Keratinocyte (primary cell): Measurements from ENCODE around the gene CACNA1C. TPM values are rescaled to one million over a fixed set of nuclear protein-coding genes. Genes with fewer than 3 reads are reported as not detected.
A peak's percentile ranks its signal among the peaks of the same experiment; 100 is the strongest.

Source experiments
- DNase-seq: peaks from one replicate; pipeline ENCODE4 v3.0.0-alpha.2; 2011; ENCODE audit warnings: low read depth, missing footprints, low spot score
- FAIRE-seq: peaks from 2 replicates; lab custom pipeline; 2011; peaks lifted over from hg19 to GRCh38; lab: Jason Lieb, UNC
- H2AFZ ChIP-seq: 2 replicates; pipeline ENCODE4 v1.6.0; 2012; ENCODE audit warnings: low read length, control low read depth, inconsistent platforms; ENCODE audit not compliant: control insufficient read depth
- H3K27ac ChIP-seq: 2 replicates; pipeline ENCODE4 v1.5.1; 2011; ENCODE audit warnings: low read length; ENCODE audit not compliant: control insufficient read depth, insufficient read depth
- H3K27me3 ChIP-seq: 3 replicates; pipeline ENCODE4 v1.6.0; 2011; ENCODE audit warnings: low read length; ENCODE audit not compliant: control insufficient read depth, insufficient read depth; ENCODE audit errors: extremely low read depth
- H3K36me3 ChIP-seq, 2 experiments: 2 replicates in 1 of 2; 3 replicates in 1 of 2; pipeline ENCODE4 v1.5.1; 2011; ENCODE audit warnings: low read length in 2 of 2, mild to moderate bottlenecking in 1 of 2; ENCODE audit not compliant: control insufficient read depth in 2 of 2, insufficient read depth in 2 of 2; ENCODE audit errors: extremely low read depth in 1 of 2
- H3K4me1 ChIP-seq: 3 replicates; pipeline ENCODE4 v1.5.1; 2011; ENCODE audit warnings: low read length; ENCODE audit not compliant: control insufficient read depth, insufficient read depth; ENCODE audit errors: extremely low read depth
- H3K4me2 ChIP-seq: 3 replicates; pipeline ENCODE4 v1.6.0; 2011; ENCODE audit warnings: low read depth, low read length; ENCODE audit not compliant: control insufficient read depth, insufficient read depth; ENCODE audit errors: extremely low read depth
- H3K4me3 ChIP-seq, 3 experiments: fragments of 200-600 bp in 1 of 3; sonication (generic) in 1 of 3; 2 replicates in 2 of 3; 3 replicates in 1 of 3; pipeline ENCODE4 v1.5.1; 2011 to 2016; ENCODE audit warnings: low read length in 3 of 3, mild to moderate bottlenecking in 3 of 3, control low read depth in 2 of 3, inconsistent platforms in 1 of 3, low read depth in 1 of 3, mixed read lengths in 1 of 3, mixed run types in 1 of 3, moderate library complexity in 1 of 3; ENCODE audit not compliant: control insufficient read depth in 2 of 3, insufficient read depth in 2 of 3; ENCODE audit errors: extremely low read depth in 1 of 3
- H3K79me2 ChIP-seq: 2 replicates; pipeline ENCODE4 v1.6.0; 2012; ENCODE audit warnings: low read length; ENCODE audit not compliant: control insufficient read depth, insufficient read depth
- H3K9ac ChIP-seq: 3 replicates; pipeline ENCODE4 v1.6.0; 2011; ENCODE audit warnings: low read length; ENCODE audit not compliant: control insufficient read depth, insufficient read depth; ENCODE audit errors: extremely low read depth
- H3K9me1 ChIP-seq: 3 replicates; pipeline ENCODE4 v1.6.0; 2011; ENCODE audit warnings: low read length; ENCODE audit not compliant: control insufficient read depth, insufficient read depth; ENCODE audit errors: extremely low read depth
- H3K9me3 ChIP-seq: 2 replicates; pipeline ENCODE4 v1.5.1; 2012; ENCODE audit warnings: low read depth, low read length; ENCODE audit not compliant: control insufficient read depth
- H4K20me1 ChIP-seq: 3 replicates; pipeline ENCODE4 v1.6.0; 2011; ENCODE audit warnings: low read length; ENCODE audit not compliant: control insufficient read depth, insufficient read depth; ENCODE audit errors: extremely low read depth
- EZH2 ChIP-seq: IDR thresholded peaks from one replicate; pipeline ENCODE4 v1.6.1; 2012; ENCODE audit warnings: inconsistent platforms, mild to moderate bottlenecking, low read length, moderate library complexity
- dilution Hi-C: fragments of 300-500 bp; cut with MboI; formaldehyde crosslinking; loops from one replicate; pipeline ENCODE4 v1.7.0; 2020; ENCODE audit warnings: low sequenced_read_pairs; ENCODE audit not compliant: extremely low pct_ligation_motif_present
- polyA plus RNA-seq, 5 experiments: library from polyadenylated mRNA; depleted of rRNA in 3 of 5; stranded (reverse) in 3 of 5; stranded (forward) in 1 of 5; unstranded in 1 of 5; fragments of >200 nt; gene quantifications; 1 replicate in 1 of 5; 2 replicates in 3 of 5; 3 replicates in 1 of 5; pipeline versions ENCODE4 v1.2.1 to v1.2.3, GENCODE V29; 2011 to 2012; ENCODE audit warnings: missing spikeins in 2 of 5, low read depth in 1 of 5, low replicate concordance in 1 of 5
- TF ChIP-seq, protein P1 (sequence below), 3 experiments: IDR thresholded peaks in 1 of 3; conservative IDR thresholded peaks in 1 of 3; optimal IDR thresholded peaks in 1 of 3; 2 replicates in 2 of 3; 3 replicates in 1 of 3; pipeline versions ENCODE3 to v1.5.1; 2011; ENCODE audit warnings: low read length in 3 of 3, mild to moderate bottlenecking in 3 of 3, moderate library complexity in 2 of 3, control low read depth in 1 of 3, inconsistent platforms in 1 of 3; ENCODE audit not compliant: insufficient read depth in 2 of 3; ENCODE audit errors: extremely low read depth in 1 of 3

The CACNA1C gene
- polyA plus RNA-seq, 1 donor (not counting 4 experiments of a cell fraction or from before 2014, with no cell fraction given) = not detected

DNA sequence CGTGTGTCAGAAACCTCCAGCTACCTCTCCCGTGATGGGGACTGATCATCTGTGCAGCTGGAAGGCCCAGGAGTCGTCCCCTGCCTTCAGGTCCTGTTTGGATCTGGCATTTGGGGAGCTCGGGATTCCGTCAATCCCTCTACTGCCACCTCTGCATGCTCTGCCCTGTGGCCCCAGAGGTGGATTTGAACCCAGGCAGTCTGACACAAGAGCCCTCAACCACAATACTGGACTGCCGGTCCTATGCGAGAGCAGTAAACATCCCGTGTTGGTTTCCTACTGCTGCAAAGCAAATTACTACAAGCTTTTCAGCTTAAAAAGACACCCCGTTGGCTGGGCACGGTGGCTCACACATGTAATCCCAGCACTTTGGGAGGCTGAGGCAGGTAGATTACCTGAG lies 620.1 kb downstream of the CACNA1C start:
- Histone ChIP-seq H3K27me3 (no peaks in the 10 kb centered on the region), H3K9ac (no peak overlapping the region), H3K9me3 (no peaks in the 10 kb centered on the region), H4K20me1 (peaks cover 2% of the 10 kb centered on the region), H3K9me1 (no peaks in the 10 kb centered on the region), H3K79me2 (no peaks in the 10 kb centered on the region), H3K4me3 (no peak overlapping the region), H3K4me1 (no peaks in the 10 kb centered on the region), H2AFZ (no peak overlapping the region), H3K27ac (no peak overlapping the region), H3K4me2 (no peak overlapping the region), H3K36me3 (no peaks in the 10 kb centered on the region)
- dilution Hi-C loops = no loop called here
- FAIRE-seq = no peak
- TF ChIP-seq, protein P1, sequence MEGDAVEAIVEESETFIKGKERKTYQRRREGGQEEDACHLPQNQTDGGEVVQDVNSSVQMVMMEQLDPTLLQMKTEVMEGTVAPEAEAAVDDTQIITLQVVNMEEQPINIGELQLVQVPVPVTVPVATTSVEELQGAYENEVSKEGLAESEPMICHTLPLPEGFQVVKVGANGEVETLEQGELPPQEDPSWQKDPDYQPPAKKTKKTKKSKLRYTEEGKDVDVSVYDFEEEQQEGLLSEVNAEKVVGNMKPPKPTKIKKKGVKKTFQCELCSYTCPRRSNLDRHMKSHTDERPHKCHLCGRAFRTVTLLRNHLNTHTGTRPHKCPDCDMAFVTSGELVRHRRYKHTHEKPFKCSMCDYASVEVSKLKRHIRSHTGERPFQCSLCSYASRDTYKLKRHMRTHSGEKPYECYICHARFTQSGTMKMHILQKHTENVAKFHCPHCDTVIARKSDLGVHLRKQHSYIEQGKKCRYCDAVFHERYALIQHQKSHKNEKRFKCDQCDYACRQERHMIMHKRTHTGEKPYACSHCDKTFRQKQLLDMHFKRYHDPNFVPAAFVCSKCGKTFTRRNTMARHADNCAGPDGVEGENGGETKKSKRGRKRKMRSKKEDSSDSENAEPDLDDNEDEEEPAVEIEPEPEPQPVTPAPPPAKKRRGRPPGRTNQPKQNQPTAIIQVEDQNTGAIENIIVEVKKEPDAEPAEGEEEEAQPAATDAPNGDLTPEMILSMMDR (optimal IDR thresholded peaks at IDR 0.05 in 1 of 3, IDR thresholded peaks at IDR 0.05 in 1 of 3, conservative IDR thresholded peaks at IDR 0.05 in 1 of 3; ENCODE audit: extremely low read depth in 1 of 3, insufficient read depth in 2 of 3, low read length in 3 of 3) = no peak
- TF ChIP-seq EZH2 = no peak
- no peak for DNase-seq

DNA sequence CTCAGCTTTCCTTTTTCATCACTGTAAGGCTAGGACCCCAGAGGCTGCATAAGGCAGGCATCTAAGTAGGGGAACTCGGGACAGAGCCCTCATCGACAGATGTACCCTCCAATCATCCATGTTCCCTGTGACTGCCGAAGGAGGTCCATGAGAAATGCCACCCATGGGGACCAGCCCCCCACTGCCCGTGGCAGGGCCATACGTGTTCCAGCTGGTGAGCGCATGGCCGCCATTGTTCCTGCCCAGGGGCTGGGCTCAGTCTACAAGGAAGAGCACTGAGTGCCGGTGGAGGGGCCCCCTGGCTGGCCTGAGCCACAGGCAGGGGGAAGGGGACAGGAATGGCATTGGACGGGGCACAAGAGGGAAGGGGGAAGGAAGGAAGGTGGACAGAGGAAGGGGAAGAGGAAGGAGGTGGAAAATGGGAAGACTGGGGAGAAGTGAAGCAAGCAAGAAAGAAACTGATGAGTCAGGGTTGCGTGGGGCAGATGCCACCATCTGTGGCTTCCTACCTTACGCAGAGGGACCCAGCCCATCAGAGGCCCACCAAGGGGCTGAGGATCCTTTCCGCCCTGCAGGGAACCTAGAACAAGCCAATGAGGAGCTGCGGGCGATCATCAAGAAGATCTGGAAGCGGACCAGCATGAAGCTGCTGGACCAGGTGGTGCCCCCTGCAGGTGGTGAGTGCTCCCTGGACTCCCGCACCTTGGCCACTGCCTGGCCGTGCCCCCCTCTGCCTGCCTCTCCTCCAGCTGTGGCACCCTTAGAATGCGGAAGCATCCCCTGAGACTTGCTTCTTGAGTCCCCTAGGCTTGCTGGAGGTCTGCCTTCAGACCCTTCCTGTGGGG lies 621.4 kb downstream of the CACNA1C start:
- no peak overlapping the region for H3K9ac ChIP-seq
- no peaks in the 10 kb centered on the region for H3K9me1 ChIP-seq
- dilution Hi-C loops = no loop called here
- no peaks in the 10 kb centered on the region for H3K36me3 ChIP-seq
- H3K79me2 ChIP-seq = no peaks in the 10 kb centered on the region
- no peak overlapping the region for H3K27ac ChIP-seq
- no peak overlapping the region for H3K4me2 ChIP-seq
- no peak for DNase-seq
- H4K20me1 ChIP-seq = peaks cover 2% of the 10 kb centered on the region
- no peaks in the 10 kb centered on the region for H3K4me1 ChIP-seq
- TF ChIP-seq, protein P1 (optimal IDR thresholded peaks at IDR 0.05 in 1 of 3, IDR thresholded peaks at IDR 0.05 in 1 of 3, conservative IDR thresholded peaks at IDR 0.05 in 1 of 3; ENCODE audit: extremely low read depth in 1 of 3, insufficient read depth in 2 of 3, low read length in 3 of 3) = peak in 2 of 3 experiments; percentile 19 to 34
- TF ChIP-seq EZH2 = no peak
- H3K27me3 ChIP-seq = no peaks in the 10 kb centered on the region
- FAIRE-seq = no peak
- no peak overlapping the region for H3K4me3 ChIP-seq
- H2AFZ ChIP-seq = no peak overlapping the region
- no peaks in the 10 kb centered on the region for H3K9me3 ChIP-seq
